Breast epithelium (tissue), 3 donors: ENCODE results near the gene MOGAT1.

ENCODE experiments used
- POLR2AphosphoS5 ChIP-seq, 3 donors: sonication (generic); formaldehyde crosslinking; IDR thresholded peaks; one replicate each; pipeline ENCODE4 v1.6.1; 2017; ENCODE audit warnings: antibody characterized with exemption in 3 of 3
- TF ChIP-seq, protein P1 (sequence below), 3 donors: fragments of 450-650 bp; IDR thresholded peaks; one replicate each; pipeline ENCODE4 v1.5.1; 2016 to 2017; ENCODE audit warnings: antibody characterized with exemption in 3 of 3, mild to moderate bottlenecking in 3 of 3, moderate library complexity in 3 of 3

DNA sequence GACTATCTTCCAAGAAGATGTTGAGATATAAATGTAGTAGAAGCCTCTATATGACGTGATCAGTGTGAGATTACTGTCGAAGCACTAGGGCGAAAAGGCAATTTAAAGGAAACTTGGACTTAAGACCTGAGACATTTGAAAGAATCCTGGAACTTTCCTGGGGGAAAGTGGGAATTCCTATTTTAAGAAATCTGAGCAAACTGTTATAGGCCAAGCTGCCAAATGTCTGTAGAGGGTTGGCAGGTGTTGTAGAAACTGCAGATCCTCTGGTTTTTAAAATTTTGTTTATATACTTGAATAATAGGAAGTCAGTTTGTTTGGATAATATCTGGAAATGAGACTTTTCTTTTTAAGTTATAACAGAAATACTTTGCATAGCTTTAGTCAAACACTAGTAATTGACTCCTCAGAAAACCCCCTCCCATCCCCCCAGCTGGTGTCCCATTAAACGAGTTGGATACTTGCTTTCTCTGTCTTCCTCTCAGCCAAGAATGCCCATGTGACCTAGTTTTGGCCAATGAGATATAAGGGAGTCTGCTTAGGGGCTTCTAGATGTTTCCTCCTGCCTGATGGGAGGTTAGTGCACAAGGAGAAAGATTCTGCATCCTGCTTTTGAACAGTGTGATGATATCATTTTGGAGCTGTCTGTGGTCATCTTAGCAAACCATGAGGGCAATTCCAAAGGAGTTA lies 61.2 kb downstream of the MOGAT1 start:
- TF ChIP-seq, protein P1, sequence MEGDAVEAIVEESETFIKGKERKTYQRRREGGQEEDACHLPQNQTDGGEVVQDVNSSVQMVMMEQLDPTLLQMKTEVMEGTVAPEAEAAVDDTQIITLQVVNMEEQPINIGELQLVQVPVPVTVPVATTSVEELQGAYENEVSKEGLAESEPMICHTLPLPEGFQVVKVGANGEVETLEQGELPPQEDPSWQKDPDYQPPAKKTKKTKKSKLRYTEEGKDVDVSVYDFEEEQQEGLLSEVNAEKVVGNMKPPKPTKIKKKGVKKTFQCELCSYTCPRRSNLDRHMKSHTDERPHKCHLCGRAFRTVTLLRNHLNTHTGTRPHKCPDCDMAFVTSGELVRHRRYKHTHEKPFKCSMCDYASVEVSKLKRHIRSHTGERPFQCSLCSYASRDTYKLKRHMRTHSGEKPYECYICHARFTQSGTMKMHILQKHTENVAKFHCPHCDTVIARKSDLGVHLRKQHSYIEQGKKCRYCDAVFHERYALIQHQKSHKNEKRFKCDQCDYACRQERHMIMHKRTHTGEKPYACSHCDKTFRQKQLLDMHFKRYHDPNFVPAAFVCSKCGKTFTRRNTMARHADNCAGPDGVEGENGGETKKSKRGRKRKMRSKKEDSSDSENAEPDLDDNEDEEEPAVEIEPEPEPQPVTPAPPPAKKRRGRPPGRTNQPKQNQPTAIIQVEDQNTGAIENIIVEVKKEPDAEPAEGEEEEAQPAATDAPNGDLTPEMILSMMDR (IDR thresholded peaks at IDR 0.05): no peak
- no peak for TF ChIP-seq POLR2AphosphoS5 (IDR thresholded peaks at IDR 0.05)
